Measurements from ENCODE around the gene B3GLCT.

B3GLCT gene

DNA sequence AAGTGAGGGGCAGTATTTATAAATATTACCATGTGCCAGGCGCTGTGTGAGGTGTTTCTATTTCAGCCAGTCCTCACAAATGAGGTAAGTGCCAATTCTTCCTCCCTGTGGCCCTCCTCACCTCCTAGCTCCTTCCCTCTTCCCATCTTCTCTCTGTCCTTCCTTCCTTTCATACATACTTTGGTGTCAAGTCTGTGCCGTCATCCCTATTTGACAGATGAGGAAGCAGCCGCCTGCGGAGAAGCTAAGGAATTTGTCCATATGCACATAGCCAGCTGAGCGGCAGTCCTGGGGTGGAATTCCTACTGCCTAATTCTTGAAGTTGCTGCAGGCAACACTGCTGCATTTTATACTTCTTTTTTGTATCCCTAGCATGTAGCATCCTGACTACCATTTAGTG is 150.8 kb downstream of the B3GLCT start:
- no peak for DNase-seq (ENCODE audit: low spot score)

DNA sequence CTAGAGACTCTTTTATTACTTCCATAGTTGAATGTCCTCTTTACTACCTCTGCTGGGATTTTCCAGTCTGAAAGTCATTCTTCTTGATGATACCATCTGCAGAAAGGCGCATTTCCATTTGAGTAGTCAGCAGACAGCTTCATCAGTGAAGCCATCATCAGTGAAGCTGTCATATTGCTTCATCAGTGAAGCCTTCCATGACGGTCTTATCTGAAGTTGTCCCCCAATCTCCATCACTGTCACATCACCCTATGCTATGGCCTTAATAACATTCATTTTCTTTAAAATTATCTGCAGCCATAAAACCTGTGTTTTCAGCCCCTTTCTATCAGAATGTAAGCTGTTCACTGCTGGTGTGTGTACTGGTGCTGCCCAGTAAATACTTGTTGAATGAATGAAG is 151.6 kb downstream of the B3GLCT start:
- no peak for DNase-seq (ENCODE audit: low spot score)

DNA sequence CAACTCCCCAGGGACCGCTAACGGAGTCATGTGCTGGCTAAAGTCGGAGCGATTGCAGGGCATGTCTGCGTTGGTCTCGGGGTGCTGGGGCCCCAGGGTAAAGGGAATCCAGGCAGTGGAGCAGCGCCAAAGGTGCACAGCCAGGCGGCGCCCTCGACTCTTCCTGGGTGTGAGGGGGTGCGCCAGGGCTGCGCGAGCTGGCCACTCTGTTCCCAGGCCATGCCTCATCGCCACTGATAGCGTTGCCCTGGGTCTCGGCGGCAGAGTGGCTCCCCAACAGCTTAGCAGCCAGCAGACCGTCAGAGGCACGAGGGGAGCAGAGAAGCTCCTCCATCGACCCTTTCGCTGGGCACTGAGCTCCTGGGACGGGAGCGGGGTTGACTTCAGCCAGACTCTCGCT is 152.7 kb downstream of the B3GLCT start:
- no peak for DNase-seq (ENCODE audit: low spot score)

DNA sequence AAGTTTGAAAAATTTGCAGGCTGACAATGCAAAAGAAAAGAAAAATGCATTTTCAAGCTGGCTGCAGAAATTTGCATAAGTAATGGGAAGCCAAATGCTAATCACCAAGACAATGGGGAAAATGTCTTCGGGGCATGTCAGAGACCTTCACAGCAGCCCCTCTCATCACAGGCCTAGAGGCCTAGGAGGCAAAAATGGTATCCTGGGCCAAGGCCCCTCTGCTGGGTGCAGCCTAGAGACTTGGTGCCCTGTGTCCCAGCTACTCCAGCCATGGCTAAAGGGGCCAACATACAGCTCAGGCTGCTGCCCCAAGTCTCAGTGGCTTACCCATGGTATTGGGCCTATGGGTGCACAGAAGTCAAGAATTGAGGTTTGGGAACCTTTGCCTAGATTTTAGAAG is 155.2 kb downstream of the B3GLCT start:
- no peak for DNase-seq (ENCODE audit: low spot score)

DNA sequence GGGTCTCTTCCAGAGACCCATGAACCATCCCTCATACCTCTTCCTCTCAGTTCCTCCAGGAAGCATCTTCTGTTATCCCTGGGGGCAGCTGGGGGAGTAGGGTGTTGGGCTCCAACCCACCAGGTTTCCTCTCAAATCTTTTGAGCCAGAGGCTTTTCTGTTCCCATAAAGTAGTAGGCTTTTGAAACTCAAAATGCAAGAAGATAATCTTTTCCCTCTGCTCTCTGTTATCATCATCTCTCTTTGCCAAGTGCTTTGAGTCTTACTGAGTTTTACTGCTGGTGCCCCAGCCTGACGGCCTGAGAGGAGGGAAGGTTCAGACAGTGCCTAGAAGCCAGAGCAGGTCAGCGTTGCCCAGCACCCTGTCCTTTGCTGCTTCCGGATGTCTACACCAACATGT is 157.2 kb downstream of the B3GLCT start:
- no peak for DNase-seq (ENCODE audit: low spot score)

DNA sequence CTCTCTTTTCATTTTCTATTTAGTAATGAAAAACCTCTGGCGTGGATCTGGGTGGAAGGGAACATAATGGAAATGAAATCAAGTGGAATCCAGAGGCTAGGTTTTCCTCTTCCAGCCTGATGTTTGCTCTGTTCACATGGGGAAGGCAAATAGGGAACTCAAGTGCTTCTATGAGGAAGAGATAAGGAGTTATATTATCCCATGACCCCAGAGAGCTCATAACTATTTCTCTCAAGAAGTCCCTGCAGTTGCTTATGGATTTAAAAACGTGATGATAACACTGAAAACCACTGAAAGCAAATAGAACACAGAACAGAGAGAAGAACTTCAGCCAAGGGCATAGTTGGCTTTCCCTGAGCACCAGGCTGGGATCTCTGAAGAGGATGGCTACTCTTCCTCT is 157.8 kb downstream of the B3GLCT start:
- DNase-seq (ENCODE audit: low spot score) = no peak

DNA sequence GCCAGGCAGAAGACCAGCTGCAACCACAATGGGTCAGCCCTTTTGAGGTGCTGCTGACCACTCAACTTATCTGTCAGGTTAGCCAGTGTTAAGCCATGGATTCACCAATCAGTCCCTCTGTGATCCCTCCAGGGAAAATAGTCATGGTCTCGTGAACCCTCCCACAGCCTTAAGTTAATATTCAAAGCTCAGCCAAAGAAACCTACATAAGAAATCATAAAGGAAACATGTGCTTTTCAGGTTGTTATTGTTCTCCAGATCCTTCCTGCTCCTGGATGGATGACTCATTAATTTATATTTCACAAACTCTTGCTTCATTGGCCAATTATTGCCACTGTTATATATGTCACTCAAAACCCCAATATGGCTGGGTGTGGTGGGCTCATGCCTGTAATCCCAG is 161.9 kb downstream of the B3GLCT start:
- no peak for DNase-seq (ENCODE audit: low spot score)

DNA sequence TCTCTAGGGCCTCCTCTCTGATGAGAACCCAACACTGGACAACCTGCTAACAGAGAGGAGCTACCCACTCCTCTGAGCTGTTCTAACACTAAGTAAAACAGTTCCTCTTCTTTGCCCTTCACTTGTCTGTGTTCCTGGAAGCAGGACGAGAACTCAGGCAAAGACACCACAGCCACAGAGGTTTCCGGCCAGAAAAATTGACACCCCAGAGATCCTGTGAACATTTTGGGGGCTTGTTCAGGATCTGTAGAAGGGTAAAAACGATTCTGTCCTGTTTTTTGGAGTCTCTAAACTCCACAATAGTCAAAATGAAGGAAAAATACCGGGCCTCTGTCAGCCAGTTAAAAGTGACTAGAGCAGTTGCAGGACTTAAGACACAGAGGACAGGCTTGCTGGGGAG is 165.9 kb downstream of the B3GLCT start:
- DNase-seq (ENCODE audit: low spot score) = no peak

DNA sequence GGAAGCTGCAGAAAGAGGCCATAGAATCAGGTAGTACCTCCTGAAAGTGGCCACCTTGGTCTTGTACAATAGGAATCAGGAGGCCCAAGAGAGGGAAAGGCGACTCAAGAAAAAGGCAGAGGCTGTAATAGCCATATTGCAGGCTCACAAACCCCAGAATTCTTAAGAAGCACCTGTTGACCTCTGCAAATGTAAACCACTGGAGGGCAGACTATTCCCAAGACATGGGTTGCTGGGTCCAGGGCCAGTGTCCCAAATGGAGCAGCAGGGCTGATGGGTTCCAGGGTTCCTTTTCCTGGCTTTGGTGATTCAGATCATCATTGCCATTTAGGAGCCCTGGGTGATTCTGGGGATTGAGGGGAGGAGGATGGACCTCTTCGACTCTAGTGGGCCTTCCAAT is 167.6 kb downstream of the B3GLCT start:
- no peak for DNase-seq (ENCODE audit: low spot score)

DNA sequence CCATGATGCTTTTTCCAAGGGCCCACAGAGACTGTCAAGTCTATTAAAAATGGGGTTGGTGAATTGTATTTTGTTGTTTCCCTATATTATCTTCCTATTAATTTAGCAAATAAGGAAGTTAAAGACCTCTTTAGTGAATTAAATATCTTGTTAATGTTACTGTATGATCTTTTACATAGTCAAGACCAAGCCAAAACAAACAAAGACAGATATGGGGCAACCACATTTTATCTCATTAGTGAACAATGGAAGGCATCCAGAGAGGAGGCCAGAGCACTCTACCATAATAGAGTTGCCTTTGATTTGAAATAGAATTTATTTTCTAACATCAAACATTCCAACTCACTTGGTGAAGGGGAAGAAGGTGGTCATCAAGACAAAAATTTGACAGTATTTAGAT is 169.4 kb downstream of the B3GLCT start:
- no peak for DNase-seq (ENCODE audit: low spot score)

DNA sequence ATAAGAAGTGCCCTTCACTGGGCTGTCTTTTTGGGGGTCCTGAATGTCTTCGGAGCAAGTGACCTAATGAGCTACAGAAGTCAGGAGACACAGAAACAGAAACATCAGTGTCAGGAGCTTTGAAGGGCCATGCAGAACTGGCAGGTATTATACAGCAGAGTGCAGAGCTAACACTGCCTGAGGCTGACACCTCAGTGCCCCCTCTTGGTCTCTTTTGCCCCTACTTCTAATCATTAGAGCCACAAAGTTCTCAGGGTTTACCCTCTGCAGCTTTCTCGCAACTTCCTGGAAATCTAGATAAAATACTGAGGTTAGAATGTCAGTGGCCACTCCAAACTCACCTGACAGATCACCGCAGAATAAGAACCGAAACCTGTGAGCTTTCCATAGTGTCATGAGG is 172.7 kb downstream of the B3GLCT start:
- DNase-seq (ENCODE audit: low spot score) = no peak

DNA sequence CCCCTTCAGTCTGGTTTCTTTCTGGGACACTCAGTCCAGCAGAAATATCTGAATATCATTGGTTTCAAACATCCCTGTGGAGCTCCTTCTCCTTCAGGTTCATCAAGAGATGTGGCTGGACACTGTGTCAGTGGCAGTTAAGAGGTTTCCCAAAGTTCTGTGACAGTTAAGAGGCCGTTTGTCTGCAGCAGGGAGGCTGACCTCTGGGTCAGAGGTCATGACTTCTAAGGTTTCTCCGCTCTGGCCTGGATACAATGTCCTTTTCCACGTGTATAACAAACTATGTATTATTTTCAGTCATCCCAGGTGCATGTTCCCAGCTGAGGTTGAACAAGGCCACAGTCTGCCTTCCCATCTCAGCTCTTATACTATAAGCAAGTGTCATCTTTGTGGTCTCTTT is 174.9 kb downstream of the B3GLCT start:
- DNase-seq (ENCODE audit: low spot score) = no peak

DNA sequence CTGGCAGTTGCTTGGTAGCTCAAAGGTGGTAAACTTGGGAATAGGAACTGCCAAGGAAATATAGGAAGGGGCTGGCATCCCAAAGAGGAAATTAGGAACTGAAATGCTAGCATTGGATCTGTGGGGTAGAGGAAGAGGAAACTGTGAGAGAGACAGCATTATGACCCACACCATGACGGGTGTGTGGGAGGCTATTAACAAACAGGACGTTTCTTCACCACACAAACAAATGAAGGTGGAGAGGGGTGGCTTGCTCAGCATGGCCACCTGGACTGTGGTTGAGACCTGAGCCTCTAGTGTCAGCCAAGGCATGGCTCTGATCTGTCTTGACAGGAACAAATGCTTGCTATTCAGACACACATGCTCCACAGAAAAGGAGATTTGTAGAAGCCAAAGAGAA is 178.2 kb downstream of the B3GLCT start:
- no peak for DNase-seq (ENCODE audit: low spot score)

DNA sequence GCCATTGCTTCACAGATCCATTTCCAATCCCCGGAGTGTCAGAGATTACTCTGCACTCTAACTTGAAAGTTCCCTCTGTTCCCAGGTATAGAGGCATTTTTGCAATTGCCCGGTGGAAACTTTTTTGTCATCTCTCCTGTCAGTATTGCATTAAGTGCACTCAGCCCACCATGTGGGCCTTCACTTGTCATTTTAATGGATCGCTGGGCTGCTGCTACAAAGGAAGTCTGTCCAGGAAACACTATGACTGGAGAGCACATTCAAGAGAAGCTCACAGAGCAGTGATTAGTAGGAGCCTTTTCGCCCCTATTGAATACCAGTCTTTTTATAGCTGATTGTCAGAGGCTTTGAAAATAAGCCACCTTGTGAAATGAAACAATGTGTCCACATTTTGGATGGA is 180.9 kb downstream of the B3GLCT start:
- DNase-seq (ENCODE audit: low spot score) = no peak
